Ecto neural progenitor cell (in vitro differentiated cells): ENCODE data around the gene ZBTB8OS.
A peak's percentile ranks its signal among the peaks of the same experiment; 100 is the strongest.
"Not testable (repeated sequence)": the region's sequence is repeated elsewhere in the genome, so short reads cannot be mapped to it uniquely, and the experiment has no call there.

Experiments
- DNase-seq: peaks from one replicate; pipeline ENCODE4 v3.0.0-alpha.2; 2018; ENCODE audit warnings: low spot score

Gene ZBTB8OS

DNA sequence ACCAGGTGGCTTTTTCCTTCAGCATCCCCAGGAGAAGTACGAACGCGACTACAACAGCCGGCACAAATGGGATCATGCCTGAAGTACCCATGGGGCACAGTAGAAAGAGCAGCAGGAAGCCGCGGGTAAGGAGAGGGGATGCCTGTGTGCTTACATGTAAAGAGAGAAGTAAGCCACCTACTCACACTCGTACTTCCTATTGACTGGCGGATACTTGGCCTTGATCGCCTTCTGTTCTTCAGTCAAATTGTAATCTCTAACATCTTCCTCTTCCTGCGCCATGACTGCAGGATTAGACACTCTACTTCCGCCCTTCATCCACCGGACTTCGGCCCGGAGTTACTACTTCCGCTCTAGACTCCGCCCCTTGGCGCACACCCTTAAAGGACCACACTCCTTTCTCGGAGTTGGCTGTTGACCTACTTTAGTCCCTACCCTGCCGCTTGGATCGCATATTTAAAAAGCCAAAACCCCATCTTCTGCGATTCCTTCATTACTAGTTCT lies at the start of gene ZBTB8OS:
Gene ZBTB8OS, minus strand, starts transcription at position 303 of the 504 bp plus-strand sequence. Its CDS starts 21 bp downstream, at position 282.
- DNase-seq: peak; percentile 84

DNA sequence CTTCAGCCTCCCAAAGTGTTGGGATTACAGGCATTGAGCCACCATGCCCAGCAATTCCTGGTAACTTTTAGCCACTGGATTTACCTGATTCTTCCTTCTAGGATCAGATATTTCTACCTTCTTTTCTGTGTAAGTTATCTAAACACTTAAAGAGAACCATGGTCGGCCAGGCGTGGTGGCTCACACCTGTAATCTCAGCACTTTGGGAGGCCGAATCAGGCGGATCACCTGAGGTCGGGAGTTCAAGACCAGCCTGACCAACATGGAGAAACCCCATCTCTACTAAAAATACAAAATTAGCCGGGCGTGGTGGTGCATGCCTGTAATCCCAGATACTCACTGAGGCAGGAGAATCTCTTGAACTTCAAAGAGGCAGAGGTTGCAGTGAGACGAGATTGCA lies 46.6 kb upstream of the ZBTB8OS start:
- not testable (repeated sequence) for DNase-seq

DNA sequence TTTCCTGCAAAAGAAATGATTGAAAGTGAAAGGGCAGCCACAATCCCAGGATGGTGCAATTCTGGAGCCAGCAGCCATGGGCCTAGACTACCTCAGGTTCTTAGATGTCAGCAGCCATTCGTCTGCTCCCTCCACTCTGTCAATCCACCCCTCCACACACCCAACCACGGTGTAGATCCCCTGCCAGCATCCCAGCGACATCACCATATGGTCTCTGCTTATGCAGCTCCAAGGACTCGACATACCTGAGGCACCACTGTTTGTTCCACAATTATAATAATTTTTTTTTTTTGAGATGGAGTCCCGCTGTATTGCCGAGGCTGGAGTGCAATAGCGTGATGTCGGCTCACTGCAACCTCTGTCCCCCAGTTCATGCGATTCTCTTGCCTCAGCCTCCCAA lies 45.7 kb upstream of the ZBTB8OS start:
- no peak for DNase-seq

DNA sequence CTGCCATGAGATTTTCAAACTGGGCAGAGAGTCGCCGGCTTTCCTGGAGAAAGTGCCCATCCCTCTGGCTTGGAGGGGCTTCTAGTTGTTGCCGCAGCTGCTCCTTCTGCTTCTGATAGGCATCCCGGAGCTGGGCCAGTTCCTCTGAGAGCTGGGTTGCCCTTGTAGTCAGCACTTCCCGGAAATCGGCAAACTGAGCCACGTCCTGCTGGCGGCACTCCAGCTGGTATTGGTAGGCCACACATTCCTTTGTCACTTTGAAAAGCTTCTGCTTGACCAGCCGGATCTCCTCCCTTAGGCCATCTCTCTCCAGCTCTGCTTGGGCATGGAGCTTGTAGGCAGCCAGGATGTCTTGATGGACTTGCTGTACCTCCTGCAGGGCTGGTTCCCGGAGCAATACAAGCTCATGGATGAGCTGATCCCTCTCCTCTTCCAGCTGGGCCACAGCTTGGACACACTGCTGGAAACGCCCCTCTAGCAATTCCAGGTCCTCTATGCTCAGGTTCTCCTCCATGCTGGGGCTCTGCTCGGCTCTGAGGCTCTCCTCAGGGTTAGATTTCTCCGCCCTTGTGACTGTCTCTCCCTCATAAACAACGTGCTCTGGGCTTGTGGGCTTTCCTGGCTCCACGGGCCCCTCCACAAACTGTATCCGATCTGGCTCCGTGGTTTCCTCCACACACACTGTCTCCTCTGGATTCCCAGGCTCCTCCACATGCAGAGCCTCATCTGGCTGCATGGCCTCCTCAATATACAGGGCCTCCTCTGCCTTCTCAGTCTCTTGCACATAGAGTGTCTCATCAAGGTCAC lies 45.0 kb upstream of the ZBTB8OS start:
- no peak for DNase-seq

DNA sequence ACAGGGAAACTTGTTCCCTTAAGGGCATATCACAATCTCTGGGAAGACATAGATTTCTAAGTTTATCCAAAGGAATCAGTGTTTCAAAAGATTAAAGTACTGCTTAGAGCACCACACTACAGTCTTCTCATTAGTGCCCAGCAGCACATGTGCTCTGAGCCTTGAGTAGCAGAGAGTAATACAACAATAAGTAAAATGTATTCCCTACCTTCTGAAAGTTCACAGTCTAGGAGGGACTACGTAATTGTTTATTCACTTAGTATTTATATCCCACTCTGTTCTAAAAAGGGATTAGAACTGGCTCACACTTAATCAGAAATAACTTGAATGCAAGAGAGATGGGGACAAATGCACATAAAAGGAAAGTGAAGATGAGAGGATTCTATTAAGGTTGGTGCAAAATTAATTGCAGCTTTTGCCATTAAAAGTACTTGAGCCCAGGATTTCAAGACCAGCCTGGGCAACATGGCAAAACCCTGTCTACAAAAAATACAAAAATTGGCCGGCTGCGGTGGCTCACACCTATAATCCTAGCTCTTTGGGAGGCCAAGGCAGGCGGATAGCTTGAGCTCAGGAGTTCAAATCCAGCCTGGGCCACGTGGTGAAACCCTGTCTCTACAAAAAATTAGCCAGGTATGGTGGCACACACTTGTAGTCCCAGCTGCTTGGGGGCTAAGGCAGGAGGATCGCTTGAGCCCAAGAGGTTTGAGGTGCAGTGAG lies 43.3 kb upstream of the ZBTB8OS start:
- DNase-seq: no peak

DNA sequence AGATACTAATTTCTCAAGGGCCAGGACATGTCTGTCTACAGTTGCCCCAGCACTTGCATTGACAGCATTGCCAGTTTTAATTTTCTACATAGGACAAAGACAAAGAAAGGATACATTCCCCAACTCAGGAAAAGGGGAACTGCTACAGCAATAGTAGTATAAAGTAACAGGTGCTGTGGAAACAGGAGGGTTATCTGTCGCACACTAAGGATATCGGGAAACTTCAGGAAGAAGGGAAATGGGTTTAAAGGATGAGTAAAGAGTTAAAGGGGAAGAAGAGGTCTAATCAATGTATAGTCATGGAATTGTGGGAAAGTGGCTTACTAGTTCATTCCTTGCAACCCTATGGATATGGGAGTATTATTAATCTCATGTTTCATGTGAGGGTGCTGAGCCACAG lies 36.0 kb upstream of the ZBTB8OS start:
- no peak for DNase-seq

DNA sequence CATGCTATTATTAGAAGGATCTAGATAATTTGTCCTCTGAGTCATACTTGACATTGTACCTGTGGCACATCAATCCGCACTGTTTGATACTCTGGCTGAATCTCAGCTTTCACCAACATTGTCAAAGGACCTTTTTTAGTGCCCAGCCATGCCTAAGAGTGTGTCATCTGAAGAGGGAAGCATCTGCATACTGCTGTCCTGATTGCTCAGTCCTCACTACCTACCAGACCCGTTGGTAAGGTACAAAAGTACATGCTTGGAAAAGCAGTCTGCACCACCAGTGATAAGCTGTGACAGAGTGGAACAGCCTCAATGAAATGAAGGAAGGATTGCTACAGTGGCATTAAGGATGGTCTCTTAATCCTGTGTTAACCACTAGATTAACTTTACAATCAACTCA lies 35.1 kb upstream of the ZBTB8OS start:
- no peak for DNase-seq

DNA sequence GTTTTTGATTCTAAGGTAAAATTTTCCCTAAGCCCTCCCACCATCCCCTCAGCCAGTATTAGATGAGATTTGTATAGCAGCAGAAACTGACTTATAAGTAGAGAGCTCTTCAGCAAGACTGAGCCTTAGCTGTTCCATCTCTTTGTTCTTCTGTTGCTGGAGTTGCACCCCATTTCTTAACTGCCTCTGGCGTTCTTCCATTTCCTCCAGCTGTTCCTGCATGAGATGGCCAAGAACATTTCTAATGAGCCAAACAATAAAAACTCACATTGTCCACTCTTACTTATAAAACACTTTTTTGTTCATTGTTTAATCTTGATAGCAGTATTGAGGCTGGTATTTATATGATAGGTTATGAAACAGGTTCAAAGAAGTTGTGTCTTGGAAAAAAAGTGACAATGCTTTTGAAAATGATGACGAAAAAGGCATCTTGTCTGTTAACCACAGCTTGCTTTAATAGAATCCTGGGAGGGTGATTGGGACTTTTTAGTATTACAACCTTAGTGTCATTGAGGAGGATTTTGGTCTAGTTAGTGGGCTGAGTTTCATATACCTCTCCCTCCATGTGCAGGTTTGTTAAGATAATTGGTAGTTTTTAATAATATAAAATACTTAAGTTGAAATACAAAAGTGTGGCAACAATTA lies 33.9 kb upstream of the ZBTB8OS start:
- DNase-seq: no peak

DNA sequence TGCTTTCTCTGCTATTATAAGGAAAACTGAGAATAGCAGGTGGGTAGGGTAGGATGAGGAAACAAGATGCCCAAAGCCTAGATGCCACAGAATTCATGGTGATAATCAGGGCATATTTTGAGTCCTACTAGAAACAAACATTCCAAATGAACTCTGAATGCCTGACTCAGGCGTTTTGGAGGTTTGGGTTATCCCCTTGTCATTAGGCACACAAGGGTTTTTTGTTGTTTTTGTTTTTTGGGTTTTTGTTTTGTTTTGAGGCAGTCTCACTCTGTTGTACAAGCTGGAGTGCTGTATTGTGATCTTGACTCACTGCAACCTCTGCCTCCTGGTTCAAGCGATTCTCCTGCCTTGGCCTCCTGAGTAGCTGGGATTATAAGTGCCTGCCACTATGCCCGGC lies 33.0 kb upstream of the ZBTB8OS start:
- DNase-seq: no peak

DNA sequence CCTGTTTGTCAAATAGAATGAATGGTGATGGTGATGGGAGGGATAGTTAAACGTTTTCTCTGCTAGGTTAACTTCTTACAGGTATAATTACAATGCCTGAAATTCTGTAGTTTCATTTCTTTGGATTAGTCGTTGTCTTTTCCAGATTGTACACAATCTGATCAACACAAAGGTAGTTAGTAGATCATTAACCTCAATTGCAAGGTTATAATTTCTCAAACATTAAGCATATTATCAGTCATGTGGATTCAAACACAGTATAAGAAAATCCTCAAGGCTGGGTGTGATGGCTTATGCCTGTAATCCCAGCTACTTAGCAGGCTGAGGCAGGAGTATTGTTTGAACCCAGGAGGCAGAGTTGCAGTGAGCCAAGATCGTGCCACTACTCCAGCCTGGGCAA lies 31.6 kb upstream of the ZBTB8OS start:
- no peak for DNase-seq

DNA sequence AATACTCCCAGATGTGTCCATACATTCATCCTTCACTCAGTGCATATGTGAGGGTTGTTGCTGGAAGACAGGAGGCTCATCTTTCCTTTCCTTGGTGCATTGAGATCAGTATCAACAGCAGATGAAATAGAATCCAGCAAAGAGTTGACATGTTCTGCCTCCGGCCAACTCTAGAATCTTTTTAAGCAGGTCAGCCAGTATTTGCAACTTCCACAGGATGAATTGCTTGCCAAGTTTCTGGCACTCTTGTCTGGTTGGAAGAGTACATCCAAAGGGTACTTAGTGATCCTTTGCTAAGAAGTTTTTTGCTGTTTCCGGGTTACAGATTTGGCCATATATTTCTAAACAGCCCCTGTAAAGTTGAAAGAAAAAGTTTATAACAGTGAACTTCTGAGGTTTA lies 31.2 kb upstream of the ZBTB8OS start:
- no peak for DNase-seq

DNA sequence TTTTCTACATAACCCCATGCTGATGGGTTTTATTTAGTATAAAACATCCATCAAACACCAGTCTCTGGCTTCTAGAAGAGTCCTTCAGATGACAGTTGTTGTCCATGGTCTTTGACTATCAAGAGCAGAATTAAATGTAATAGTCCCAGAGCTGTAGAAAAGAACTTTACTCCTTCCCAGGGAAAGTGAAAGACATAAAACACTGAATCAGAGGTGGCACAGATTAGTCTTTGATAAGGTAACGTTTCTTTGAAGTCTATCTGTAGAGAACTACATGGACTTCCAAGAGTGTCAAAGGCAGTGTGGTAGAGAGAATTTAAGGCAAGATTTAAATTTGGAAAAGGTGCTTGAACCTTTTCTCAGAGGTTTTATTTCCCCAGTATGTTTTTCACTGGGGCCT lies 30.3 kb upstream of the ZBTB8OS start:
- DNase-seq: no peak

DNA sequence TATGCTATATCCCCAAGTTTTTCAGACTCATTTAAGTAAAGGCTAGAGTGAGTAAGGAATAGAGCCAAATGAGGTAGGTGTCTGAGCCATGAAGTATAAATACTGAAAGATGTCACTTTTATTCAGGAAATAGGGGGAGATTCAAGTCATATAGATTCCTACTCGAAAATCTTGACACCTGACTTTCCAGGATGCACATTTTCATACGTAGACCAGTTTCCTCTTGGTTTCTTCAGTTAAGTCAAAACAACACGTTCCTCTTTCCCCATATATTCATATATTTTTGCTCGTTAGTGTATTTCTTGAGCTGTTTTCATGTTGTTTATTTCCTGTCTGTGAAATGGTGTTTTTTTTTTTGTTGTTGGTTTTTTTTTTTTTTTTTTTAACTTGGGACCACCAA lies 29.6 kb upstream of the ZBTB8OS start:
- not testable (repeated sequence) for DNase-seq

DNA sequence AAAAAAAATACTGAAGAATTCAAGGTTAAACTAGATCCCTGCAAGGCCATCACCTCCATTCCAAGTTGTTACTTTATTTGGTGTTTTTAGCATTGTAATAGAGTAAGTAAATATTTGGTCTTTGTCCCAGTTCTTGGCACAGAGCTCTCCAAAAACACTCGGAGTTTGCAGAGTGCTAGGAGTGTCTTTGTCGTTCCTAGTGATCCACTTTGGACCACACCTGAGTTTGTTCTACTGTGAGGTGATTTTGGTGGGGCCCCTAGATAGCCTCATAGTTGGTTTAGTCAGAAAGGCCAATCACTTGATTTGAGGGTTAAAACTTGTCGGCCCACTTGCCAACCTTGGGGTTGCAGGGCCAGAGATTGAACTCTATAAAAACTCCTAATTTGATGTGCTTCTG lies 26.6 kb upstream of the ZBTB8OS start:
- DNase-seq: no peak

DNA sequence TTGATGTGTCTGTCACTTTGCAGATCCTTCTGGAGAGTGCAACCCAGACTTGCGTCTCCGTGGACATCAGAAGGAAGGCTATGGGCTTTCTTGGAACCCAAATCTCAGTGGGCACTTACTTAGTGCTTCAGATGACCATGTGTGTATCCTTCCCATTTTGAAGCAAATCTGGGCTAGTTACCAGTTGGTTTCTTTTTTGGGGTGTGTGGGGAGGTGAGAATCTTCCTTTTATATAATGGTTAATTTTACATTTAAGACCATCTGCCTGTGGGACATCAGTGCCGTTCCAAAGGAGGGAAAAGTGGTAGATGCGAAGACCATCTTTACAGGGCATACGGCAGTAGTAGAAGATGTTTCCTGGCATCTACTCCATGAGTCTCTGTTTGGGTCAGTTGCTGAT lies 18.4 kb upstream of the ZBTB8OS start:
- not testable (repeated sequence) for DNase-seq

DNA sequence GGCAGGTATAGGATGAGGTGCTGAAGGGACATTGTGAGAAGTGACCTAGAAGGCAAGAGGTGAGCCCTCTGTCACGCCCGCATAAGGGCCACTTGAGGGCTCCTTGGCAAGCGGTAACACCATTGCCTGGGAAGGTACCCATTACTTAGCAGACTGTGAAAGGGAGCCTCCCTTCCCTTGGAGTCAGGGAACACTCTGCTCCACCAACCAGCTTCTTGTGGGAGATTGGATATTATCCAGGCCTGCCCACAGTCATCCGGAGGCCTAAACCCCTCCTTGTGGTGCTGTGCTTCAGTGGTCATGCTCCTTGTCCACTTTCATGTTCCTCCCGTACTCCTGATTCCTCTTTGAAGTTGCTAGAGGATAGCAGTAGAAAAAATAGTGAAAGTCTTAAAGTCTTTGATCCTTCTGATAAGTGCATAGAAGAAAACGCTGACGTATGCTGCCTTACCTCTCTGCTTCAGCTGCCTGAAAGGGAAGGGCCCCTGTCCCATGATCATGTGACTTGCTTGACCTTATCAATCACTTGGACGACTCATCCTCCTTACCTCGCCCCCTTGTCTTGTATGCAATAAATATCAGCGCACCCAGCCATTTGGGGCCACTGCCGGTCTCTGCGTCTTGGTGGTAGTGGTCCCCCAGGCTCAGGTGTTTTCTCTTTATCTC lies 16.7 kb upstream of the ZBTB8OS start:
- no peak for DNase-seq

DNA sequence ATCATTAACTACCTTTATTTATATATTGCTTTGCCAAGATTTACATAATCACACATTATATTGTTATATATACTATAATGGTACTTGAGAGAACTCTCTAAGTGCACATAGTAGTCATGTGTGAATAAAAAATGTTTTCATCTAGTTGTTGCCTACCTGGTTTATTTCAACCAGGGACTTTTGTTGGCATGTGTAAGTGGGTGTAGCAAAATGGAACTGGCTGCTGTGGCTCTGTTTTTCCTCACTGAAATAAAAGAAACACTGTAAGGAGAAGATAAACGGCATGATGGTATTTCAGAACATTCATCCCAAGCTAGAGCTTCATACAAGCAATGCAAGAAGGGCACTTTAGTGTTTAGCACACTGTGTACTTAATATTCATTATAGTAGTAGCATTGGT lies 15.6 kb upstream of the ZBTB8OS start:
- DNase-seq: no peak

DNA sequence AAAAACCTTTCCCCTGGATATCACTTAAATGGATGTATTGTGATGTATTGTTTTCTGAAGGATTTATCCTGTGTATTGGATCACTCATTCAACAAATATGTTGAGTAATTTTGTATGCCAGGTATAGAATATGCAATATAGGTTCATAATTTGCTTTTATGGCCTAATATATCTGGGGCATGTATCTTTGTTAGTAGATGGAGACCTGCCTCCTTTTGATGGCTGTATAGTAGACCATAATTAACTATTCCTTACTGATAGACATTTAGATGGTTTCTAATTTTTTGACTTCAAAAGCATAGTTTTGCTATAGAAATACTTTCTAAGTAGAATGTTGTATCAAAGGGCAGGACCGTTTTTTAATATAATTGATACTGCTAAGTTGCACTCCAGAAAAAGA lies 9.2 kb upstream of the ZBTB8OS start:
- DNase-seq: no peak

DNA sequence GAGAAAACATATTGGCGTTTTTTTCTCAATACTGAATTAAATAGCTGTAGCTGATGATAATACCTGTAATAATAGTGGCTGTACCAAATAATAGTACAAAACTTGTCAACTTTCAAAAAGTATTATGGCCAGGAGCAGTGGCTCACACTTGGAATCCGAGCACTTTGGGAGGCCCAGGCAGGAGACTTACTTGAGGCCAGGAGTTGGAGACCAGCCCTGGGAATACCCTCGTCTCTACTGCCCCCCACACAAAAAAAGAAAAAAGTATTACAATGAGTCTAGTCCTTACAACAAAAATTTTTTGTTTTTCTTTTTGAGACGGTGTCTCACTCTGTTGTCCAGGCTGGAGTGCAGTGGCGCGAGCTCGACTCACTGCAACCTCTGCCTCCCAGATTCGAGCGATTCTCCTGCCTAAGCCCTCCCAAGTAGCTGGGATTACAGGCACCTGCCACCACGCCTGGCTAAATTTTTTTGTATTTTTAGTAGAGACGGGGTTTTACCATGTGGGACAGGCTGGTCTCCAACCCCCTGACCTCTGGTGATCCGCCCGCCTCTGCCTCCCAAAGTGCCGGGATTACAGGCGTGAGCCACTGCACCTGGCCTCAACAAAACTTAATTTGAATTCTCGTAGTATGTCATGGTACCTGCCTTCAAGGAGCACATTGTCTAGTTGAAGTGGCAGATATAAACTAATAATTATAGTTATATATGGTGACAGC lies 2.1 kb upstream of the ZBTB8OS start:
- DNase-seq: no peak

DNA sequence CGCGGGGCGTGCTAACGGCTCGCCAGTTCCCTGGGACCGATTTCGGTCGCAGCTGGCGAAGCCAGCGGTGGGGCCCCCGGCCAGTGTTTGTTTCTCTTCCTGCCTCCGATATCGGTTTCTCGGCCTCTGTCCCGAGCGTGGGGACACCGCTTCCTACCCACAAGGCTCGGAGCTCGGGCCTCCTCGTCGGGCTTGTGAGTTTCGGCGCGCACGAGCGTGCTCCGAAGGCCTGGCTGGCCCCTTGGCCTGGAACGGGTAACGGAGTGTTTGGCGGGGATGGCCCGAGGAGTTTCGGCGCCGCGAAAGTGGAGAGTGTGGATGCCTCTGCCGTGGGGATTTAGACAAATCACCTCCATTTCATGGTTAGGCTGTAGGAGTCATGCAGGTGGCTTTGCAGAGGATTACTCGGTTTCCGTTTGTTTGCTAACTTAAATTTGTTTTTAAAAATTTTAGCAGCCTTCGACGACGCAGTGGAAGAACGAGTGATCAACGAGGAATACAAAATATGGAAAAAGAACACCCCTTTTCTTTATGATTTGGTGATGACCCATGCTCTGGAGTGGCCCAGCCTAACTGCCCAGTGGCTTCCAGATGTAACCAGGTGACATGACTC lies 1.2 kb upstream of the ZBTB8OS start:
- DNase-seq: no peak

DNA sequence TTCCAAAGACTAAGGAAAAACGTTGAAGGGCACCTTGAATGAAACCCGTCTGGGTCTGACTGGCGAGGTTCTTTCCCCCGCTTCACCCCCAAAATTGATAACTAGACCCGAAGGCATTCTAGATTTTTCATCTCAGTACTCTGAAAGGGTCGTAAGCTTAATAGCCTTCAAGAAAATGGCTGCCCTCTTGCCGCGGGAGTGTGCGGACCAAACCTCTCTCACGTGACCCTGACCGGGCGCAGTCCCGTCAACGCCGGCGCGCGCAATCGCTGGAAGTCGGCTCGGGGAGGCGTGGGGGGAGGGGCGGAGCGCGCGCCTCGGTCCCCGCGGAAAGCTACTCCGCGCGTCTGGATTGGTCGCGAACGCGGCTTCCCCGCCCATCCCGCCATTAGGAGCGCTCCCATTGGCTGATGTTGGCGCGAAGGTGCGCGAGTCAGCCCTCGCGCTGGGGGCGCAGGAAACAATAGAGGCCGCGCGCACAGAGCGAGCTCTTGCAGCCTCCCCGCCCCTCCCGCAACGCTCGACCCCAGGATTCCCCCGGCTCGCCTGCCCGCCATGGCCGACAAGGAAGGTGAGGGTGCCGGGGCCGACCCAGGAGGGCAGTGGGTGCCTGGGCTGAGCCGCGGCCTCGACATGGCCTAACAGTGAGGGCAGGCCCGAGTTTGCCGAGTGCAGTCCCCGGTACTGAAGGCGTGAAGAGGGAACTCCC lies 556 bp upstream of the ZBTB8OS start, which contains the start of gene RBBP4:
Gene RBBP4, plus strand, starts transcription at position 457 of the 709 bp plus-strand sequence. Its CDS starts 99 bp downstream, at position 556.
- peak; percentile 99 for DNase-seq
